ENCODE data around the gene GLYATL3.

GLYATL3 gene

GRCh38 chr6:49565855-49566254, 66.1 kb downstream of the GLYATL3 start (continued):
- TF ChIP-seq ZNF8 (CRISPR knock-in tag; IDR thresholded peaks at IDR 0.05) = no peak
- TF ChIP-seq RARB (CRISPR knock-in tag; IDR thresholded peaks at IDR 0.05) = no peak
- TF ChIP-seq ZFP30 (CRISPR knock-in tag; IDR thresholded peaks at IDR 0.05) = no peak

GRCh38 chr6:49570474-49571079, 70.9 kb downstream of the GLYATL3 start:
- no peak for TF ChIP-seq TOX (CRISPR knock-in tag; IDR thresholded peaks at IDR 0.05; ENCODE audit: borderline replicate concordance)
- TF ChIP-seq, protein P1, sequence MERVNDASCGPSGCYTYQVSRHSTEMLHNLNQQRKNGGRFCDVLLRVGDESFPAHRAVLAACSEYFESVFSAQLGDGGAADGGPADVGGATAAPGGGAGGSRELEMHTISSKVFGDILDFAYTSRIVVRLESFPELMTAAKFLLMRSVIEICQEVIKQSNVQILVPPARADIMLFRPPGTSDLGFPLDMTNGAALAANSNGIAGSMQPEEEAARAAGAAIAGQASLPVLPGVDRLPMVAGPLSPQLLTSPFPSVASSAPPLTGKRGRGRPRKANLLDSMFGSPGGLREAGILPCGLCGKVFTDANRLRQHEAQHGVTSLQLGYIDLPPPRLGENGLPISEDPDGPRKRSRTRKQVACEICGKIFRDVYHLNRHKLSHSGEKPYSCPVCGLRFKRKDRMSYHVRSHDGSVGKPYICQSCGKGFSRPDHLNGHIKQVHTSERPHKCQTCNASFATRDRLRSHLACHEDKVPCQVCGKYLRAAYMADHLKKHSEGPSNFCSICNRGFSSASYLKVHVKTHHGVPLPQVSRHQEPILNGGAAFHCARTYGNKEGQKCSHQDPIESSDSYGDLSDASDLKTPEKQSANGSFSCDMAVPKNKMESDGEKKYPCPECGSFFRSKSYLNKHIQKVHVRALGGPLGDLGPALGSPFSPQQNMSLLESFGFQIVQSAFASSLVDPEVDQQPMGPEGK (CRISPR knock-in tag; IDR thresholded peaks at IDR 0.05; ENCODE audit: borderline replicate concordance) = no peak
- no peak for TF ChIP-seq ZNF565 (CRISPR knock-in tag; conservative IDR thresholded peaks at IDR 0.05; ENCODE audit: low read depth)
- no peak for TF ChIP-seq TCF4 (CRISPR knock-in tag; IDR thresholded peaks at IDR 0.05; ENCODE audit: borderline replicate concordance)
- no peak for TF ChIP-seq CSDC2 (CRISPR knock-in tag; IDR thresholded peaks at IDR 0.05)
- TF ChIP-seq PPARA (CRISPR knock-in tag; IDR thresholded peaks at IDR 0.05; ENCODE audit: borderline replicate concordance) = no peak
- TF ChIP-seq OSR1 (CRISPR knock-in tag; IDR thresholded peaks at IDR 0.05) = no peak
- no peak for TF ChIP-seq ZNF70 (CRISPR knock-in tag; IDR thresholded peaks at IDR 0.05)
- TF ChIP-seq ISL1 (CRISPR knock-in tag; IDR thresholded peaks at IDR 0.05) = no peak
- no peak for TF ChIP-seq GLIS3 (CRISPR knock-in tag; IDR thresholded peaks at IDR 0.05)
- TF ChIP-seq, protein P2, sequence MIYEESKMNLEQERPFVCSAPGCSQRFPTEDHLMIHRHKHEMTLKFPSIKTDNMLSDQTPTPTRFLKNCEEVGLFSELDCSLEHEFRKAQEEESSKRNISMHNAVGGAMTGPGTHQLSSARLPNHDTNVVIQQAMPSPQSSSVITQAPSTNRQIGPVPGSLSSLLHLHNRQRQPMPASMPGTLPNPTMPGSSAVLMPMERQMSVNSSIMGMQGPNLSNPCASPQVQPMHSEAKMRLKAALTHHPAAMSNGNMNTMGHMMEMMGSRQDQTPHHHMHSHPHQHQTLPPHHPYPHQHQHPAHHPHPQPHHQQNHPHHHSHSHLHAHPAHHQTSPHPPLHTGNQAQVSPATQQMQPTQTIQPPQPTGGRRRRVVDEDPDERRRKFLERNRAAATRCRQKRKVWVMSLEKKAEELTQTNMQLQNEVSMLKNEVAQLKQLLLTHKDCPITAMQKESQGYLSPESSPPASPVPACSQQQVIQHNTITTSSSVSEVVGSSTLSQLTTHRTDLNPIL (CRISPR knock-in tag; IDR thresholded peaks at IDR 0.05; ENCODE audit: low read depth) = no peak
- TF ChIP-seq ESRRG (CRISPR knock-in tag; IDR thresholded peaks at IDR 0.05) = no peak
- no peak for TF ChIP-seq ZNF8 (CRISPR knock-in tag; IDR thresholded peaks at IDR 0.05)
- TF ChIP-seq BACH2 (CRISPR knock-in tag; IDR thresholded peaks at IDR 0.05; ENCODE audit: borderline replicate concordance) = no peak
- no peak for TF ChIP-seq ARNTL (CRISPR knock-in tag; IDR thresholded peaks at IDR 0.05; ENCODE audit: borderline replicate concordance, low read depth)
- TF ChIP-seq, protein P3, sequence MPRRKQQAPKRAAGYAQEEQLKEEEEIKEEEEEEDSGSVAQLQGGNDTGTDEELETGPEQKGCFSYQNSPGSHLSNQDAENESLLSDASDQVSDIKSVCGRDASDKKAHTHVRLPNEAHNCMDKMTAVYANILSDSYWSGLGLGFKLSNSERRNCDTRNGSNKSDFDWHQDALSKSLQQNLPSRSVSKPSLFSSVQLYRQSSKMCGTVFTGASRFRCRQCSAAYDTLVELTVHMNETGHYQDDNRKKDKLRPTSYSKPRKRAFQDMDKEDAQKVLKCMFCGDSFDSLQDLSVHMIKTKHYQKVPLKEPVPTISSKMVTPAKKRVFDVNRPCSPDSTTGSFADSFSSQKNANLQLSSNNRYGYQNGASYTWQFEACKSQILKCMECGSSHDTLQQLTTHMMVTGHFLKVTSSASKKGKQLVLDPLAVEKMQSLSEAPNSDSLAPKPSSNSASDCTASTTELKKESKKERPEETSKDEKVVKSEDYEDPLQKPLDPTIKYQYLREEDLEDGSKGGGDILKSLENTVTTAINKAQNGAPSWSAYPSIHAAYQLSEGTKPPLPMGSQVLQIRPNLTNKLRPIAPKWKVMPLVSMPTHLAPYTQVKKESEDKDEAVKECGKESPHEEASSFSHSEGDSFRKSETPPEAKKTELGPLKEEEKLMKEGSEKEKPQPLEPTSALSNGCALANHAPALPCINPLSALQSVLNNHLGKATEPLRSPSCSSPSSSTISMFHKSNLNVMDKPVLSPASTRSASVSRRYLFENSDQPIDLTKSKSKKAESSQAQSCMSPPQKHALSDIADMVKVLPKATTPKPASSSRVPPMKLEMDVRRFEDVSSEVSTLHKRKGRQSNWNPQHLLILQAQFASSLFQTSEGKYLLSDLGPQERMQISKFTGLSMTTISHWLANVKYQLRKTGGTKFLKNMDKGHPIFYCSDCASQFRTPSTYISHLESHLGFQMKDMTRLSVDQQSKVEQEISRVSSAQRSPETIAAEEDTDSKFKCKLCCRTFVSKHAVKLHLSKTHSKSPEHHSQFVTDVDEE (CRISPR knock-in tag; IDR thresholded peaks at IDR 0.05) = no peak
- TF ChIP-seq CSRNP3 (CRISPR knock-in tag; IDR thresholded peaks at IDR 0.05) = no peak
- TF ChIP-seq, protein P4, sequence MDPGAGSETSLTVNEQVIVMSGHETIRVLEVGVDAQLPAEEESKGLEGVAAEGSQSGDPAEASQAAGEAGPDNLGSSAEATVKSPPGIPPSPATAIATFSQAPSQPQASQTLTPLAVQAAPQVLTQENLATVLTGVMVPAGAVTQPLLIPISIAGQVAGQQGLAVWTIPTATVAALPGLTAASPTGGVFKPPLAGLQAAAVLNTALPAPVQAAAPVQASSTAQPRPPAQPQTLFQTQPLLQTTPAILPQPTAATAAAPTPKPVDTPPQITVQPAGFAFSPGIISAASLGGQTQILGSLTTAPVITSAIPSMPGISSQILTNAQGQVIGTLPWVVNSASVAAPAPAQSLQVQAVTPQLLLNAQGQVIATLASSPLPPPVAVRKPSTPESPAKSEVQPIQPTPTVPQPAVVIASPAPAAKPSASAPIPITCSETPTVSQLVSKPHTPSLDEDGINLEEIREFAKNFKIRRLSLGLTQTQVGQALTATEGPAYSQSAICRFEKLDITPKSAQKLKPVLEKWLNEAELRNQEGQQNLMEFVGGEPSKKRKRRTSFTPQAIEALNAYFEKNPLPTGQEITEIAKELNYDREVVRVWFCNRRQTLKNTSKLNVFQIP (CRISPR knock-in tag; IDR thresholded peaks at IDR 0.05; ENCODE audit: borderline replicate concordance, low read depth) = no peak
- ATAC-seq = no peak

GRCh38 chr6:49576618-49577017, 76.9 kb downstream of the GLYATL3 start:
- no peak for TF ChIP-seq TOX (CRISPR knock-in tag; IDR thresholded peaks at IDR 0.05; ENCODE audit: borderline replicate concordance)
- TF ChIP-seq SNAI2 (CRISPR knock-in tag; IDR thresholded peaks at IDR 0.05) = no peak
- TF ChIP-seq ZNF565 (CRISPR knock-in tag; conservative IDR thresholded peaks at IDR 0.05; ENCODE audit: low read depth) = no peak
- no peak for TF ChIP-seq ZNF8 (CRISPR knock-in tag; IDR thresholded peaks at IDR 0.05)
- TF ChIP-seq CSRNP3 (CRISPR knock-in tag; IDR thresholded peaks at IDR 0.05) = no peak
- no peak for TF ChIP-seq ARNTL (CRISPR knock-in tag; IDR thresholded peaks at IDR 0.05; ENCODE audit: borderline replicate concordance, low read depth)
- no peak for TF ChIP-seq ZFP30 (CRISPR knock-in tag; IDR thresholded peaks at IDR 0.05)
- TF ChIP-seq, protein P3 (CRISPR knock-in tag; IDR thresholded peaks at IDR 0.05) = no peak
- no peak for TF ChIP-seq TCF4 (CRISPR knock-in tag; IDR thresholded peaks at IDR 0.05; ENCODE audit: borderline replicate concordance)
- TF ChIP-seq ESRRG (CRISPR knock-in tag; IDR thresholded peaks at IDR 0.05) = no peak
- no peak for TF ChIP-seq GLIS3 (CRISPR knock-in tag; IDR thresholded peaks at IDR 0.05)
- TF ChIP-seq RARB (CRISPR knock-in tag; IDR thresholded peaks at IDR 0.05) = no peak
- no peak for TF ChIP-seq ZC3H10 (CRISPR knock-in tag; IDR thresholded peaks at IDR 0.05)
- no peak for TF ChIP-seq OSR1 (CRISPR knock-in tag; IDR thresholded peaks at IDR 0.05)
- no peak for TF ChIP-seq ZFP3 (CRISPR knock-in tag; IDR thresholded peaks at IDR 0.05)
- TF ChIP-seq ZNF70 (CRISPR knock-in tag; IDR thresholded peaks at IDR 0.05) = no peak
- TF ChIP-seq PPARA (CRISPR knock-in tag; IDR thresholded peaks at IDR 0.05; ENCODE audit: borderline replicate concordance) = no peak
- no peak for TF ChIP-seq BACH2 (CRISPR knock-in tag; IDR thresholded peaks at IDR 0.05; ENCODE audit: borderline replicate concordance)
- ATAC-seq = no peak

All from SK-N-SH treated with all-trans-retinoic acid at 6 μM for 48 hours (cell line).